GM18873 (cell line): ENCODE measurements around the gene CCNH.

Source experiments
- ATAC-seq: cut with Tn5 transposase; IDR thresholded peaks from one replicate; pipeline ENCODE4 v1.9.1; 2021; ENCODE audit warnings: mild to moderate bottlenecking, moderate library complexity, moderate number of reproducible peaks; ENCODE audit not compliant: unreplicated experiment, low FRiP score

The CCNH gene

DNA sequence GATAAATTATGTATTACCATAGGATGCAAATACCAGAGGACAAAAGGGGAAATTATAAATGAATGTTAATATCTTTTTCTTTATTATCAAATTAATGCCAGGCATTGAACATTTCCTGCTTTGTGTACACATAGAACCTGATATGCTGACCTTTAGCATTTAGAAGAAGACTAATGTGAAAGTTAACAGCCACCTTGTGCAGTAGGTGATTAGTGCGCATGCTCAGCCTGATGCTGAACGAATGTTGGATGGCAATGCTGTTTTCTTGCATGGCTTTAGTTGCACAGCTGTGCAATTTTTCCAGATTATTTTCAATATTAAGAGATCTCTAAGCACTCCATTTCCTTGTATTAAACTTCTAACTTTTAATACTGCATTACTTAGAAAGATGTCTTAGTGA is 45.5 kb downstream of the CCNH start:
- no peak for ATAC-seq

DNA sequence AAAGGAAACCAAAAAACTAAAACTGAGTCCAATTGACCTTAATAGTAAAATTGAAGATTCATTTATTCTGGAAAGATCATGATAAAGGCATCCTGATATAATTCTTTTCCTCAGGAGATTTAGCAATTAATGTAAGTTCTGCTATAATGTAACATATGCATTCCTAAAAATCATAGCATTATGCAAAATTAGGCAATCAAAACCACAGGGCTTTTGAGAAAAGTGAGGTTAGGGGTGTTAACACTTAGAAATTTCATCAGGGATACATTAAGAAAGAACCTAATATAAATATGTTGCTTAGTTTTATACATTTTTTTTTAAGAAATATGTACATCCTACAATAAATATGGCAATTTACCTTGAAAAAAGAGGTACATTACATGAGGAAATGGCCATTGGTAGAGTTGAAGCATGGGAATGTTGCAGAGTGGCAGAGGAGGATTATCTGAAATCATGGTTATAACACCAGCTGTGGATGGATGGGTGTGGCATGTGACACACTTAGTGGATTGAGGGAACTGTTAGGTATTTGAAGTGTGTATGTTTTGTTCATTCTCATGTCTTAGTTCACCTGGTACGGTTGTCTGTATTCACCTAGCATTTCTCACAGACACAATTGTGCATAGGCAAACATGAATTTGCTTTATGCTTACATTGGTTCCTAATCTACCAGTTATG is 51.1 kb downstream of the CCNH start:
- ATAC-seq = no peak

DNA sequence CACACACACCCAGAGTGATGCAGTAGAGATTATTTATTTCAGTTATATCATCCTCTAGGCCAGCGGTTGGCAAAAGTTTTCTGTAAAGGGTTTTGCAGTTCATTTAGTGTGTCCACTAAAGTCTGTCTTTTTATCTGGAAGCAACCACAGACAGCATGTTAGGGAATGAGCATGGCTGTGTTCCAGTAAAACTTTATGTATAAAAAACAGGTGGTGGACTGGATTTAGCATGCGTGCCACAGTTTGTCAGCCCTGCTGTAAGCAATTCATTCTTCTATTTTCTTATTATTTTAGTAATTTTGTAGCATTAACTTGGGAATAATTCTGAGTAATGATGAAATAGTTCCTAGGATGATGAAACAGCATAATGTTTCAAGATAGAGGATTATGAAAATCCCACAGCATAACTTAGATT is 51.7 kb downstream of the CCNH start:
- ATAC-seq = no peak

DNA sequence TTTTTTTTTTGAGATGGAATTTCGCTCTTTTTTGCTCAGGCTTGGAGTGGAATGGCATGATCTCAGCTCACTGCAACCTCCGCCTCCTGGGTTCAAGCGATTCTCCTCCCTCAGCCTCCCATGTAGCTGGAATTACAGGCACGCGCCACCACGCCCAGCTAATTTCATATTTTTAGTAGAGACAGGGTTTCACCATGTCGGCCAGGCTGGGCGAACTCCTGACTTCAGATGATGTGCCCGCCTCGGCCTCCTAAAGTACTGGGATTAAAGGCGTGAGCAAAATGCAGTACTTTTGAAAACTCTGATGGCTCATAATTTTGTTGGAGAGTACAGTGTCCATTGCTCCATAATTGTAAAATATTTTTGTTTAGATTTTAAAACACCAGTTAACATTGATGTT is 52.6 kb downstream of the CCNH start:
- ATAC-seq = no peak

DNA sequence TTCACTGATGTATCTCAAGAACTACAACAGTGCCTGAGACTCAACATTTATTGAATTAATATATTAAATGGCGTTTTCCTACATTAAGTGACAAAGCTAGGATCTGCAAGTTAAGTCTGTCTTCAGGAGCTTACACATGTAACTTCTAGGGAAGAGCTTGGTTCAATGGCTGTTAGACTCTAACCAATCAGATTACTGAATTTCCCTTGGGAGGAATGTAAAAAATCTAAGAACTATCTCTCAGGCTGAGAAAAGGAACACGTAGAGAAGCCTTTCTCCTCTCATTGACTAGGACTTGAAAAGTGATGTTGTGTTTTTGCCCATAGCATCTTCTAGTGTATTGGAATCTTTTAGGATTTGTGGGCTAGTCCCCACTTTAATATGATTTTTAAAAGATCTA is 53.6 kb downstream of the CCNH start:
- ATAC-seq = no peak

DNA sequence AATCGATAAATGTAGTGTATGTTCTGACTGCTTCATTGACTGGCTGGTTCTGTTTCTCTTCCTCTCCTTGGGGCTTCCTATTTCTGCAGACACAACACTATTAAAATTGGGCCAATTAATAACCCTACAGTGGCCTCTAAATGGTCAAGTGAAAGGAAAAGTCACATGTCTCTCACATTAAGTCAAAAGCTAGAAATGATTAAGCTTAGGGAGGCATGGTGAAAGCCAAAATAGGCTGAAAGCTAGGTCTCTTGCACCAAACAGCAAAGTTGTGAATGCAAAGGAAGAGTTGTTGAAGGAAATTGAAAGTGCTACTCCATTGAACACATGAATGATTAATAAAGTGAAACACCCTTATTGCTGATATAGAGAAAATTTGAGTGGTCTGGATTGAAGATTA is 58.2 kb downstream of the CCNH start:
- peak; percentile 84 for ATAC-seq

DNA sequence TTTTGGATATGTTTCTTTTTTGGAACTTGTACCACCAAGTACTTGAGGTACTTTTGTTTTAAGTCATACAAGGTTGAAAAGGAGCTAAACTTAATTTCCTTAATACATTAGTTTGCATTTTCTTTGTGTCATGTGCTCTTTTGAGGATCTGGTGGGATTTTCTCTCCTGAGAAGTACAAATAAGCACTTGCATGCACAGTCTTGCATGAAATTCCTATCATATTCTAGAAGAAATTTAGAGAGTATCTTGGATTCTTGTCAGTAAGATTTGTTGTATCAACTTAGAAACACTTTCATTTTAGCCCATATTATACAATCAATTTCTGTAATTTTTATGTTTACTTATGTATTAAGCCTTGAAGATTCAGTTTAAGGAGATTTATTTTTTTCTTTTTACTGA is 64.9 kb downstream of the CCNH start:
- no peak for ATAC-seq

DNA sequence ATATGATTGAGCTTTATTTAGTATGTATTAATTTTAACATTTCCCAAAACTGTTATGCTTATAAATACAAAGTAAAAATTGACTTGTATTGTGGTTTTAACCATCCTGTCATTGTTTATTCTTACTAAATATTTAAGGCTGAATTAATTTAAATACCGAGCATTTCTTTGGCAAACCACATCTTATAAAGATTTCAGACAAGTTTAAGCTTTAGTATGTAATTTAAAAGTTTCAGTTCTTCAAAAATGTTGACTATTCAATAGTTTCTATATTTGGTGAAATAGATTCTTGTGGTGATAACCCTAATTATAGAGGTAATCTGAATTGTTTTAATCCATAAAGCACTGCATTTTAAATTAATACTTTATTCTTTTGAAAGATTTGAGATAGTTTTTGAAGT is 65.5 kb downstream of the CCNH start:
- ATAC-seq = no peak
